DOHH2 (cell line): ENCODE results near the gene PTBP1.

ENCODE experiments used
- EZH2phosphoT487 ChIP-seq: fragments of 200-600 bp; sonication (generic); IDR thresholded peaks from 2 replicates; pipeline ENCODE4 v1.6.1; 2017; ENCODE audit warnings: borderline replicate concordance, mild to moderate bottlenecking, antibody characterized with exemption, low read length, moderate library complexity, mixed read lengths
- TF ChIP-seq, protein P1 (sequence below): fragments of 200-600 bp; sonication (generic); IDR thresholded peaks from one replicate; pipeline ENCODE4 v1.5.1; 2014; ENCODE audit warnings: antibody characterized with exemption, mild to moderate bottlenecking, low read depth, low read length; ENCODE audit not compliant: poor library complexity, severe bottlenecking

DNA sequence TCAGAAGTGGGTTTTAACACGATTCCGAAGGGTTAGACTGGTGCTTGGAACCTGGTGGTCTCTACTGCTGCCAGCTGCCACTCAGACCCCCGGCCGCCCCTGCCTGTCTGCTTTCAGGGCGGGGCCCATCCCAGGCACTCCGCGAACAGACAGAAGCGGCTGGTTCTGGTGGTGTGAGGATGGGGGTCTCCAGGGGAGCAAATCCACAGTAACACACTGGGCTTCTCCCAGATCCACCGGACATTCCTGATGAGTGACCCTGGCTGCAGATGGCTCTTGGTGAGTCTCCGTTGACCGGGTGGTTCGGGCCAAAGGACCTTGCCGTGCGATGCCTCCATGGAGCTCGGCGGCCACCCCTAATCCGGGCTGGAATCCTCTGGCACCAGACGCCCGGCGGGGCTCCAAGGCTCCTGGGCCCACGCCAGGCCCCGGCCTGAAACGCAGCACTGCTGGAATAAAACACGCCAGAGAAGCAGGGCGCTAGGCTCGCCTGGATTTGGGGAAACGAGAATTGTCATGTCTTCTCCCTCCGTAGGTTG lies 2.1 kb upstream of the PTBP1 start:
- TF ChIP-seq, protein P1, sequence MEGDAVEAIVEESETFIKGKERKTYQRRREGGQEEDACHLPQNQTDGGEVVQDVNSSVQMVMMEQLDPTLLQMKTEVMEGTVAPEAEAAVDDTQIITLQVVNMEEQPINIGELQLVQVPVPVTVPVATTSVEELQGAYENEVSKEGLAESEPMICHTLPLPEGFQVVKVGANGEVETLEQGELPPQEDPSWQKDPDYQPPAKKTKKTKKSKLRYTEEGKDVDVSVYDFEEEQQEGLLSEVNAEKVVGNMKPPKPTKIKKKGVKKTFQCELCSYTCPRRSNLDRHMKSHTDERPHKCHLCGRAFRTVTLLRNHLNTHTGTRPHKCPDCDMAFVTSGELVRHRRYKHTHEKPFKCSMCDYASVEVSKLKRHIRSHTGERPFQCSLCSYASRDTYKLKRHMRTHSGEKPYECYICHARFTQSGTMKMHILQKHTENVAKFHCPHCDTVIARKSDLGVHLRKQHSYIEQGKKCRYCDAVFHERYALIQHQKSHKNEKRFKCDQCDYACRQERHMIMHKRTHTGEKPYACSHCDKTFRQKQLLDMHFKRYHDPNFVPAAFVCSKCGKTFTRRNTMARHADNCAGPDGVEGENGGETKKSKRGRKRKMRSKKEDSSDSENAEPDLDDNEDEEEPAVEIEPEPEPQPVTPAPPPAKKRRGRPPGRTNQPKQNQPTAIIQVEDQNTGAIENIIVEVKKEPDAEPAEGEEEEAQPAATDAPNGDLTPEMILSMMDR, result no peak
- TF ChIP-seq EZH2phosphoT487, result no peak
